PC-3 (cell line): ENCODE data around the gene PTPRD. TPM values are rescaled to one million over a fixed set of nuclear protein-coding genes. Genes with fewer than 3 reads are reported as not detected.

Experiments used
- ATAC-seq: fragments of 200-7000 bp; cut with Tn5 transposase; 2 replicates; pipeline ENCODE4 v1.9.1; 2020; ENCODE audit warnings: mild to moderate bottlenecking, moderate library complexity
- BruUV-seq: library from RNA; stranded (reverse); fragments of 400-500 nt; replicated peaks from 2 replicates; lab custom pipeline; 2021; lab: Mats Ljungman, UMichigan
- CTCF ChIA-PET: fragments of 300-600 bp; sonication (Branson Sonifier 250); formaldehyde crosslinking; loops from one replicate; lab custom pipeline; 2022; ENCODE audit warnings: antibody characterized with exemption; lab: Charles Lee
- POLR2A ChIA-PET: fragments of 300-600 bp; sonication (Branson Sonifier 250); formaldehyde crosslinking; loops from one replicate; lab custom pipeline; 2022; ENCODE audit warnings: antibody characterized with exemption; ENCODE audit not compliant: unreplicated experiment; lab: Charles Lee
- DNase-seq: peaks from one replicate; pipeline ENCODE4 v3.0.0-alpha.2; 2015
- H2AFZ ChIP-seq: fragments of 300-600 bp; sonication (generic); 2 replicates; pipeline ENCODE4 v1.6.0; 2016; ENCODE audit warnings: antibody characterized with exemption, low read length
- H3F3A ChIP-seq: fragments of 300-600 bp; sonication (generic); one replicate; pipeline ENCODE4 v1.6.0; 2017; ENCODE audit warnings: antibody characterized with exemption, low read length, control low read depth, mild to moderate bottlenecking; ENCODE audit not compliant: unreplicated experiment
- H3K27ac ChIP-seq: fragments of 300-600 bp; sonication (generic); 2 replicates; pipeline ENCODE4 v1.5.1; 2016; ENCODE audit warnings: mild to moderate bottlenecking, low read length
- H3K27me3 ChIP-seq: fragments of 300-600 bp; sonication (generic); 2 replicates; pipeline ENCODE4 v1.6.1; 2016; ENCODE audit warnings: low read length, mixed read lengths
- H3K36me3 ChIP-seq: fragments of 300-600 bp; sonication (generic); 2 replicates; pipeline ENCODE4 v1.6.1; 2016; ENCODE audit warnings: low read depth, mixed run types, low read length, mixed read lengths
- H3K4me1 ChIP-seq: fragments of 300-600 bp; sonication (generic); 2 replicates; pipeline ENCODE4 v1.5.1; 2016; ENCODE audit warnings: low read length; ENCODE audit not compliant: insufficient read depth
- H3K4me2 ChIP-seq: fragments of 300-600 bp; sonication (generic); 2 replicates; pipeline ENCODE4 v1.6.0; 2016; ENCODE audit warnings: low read length
- H3K4me3 ChIP-seq: fragments of 300-600 bp; sonication (generic); 2 replicates; pipeline ENCODE4 v1.5.1; 2016; ENCODE audit warnings: mild to moderate bottlenecking, low read length, mixed read lengths
- H3K79me2 ChIP-seq: fragments of 300-600 bp; sonication (generic); 2 replicates; pipeline ENCODE4 v1.6.1; 2017; ENCODE audit warnings: low read length, mixed read lengths
- H3K9ac ChIP-seq: fragments of 300-600 bp; sonication (generic); 2 replicates; pipeline ENCODE4 v1.6.0; 2016; ENCODE audit warnings: mild to moderate bottlenecking, low read length
- H3K9me2 ChIP-seq: fragments of 300-600 bp; sonication (generic); replicated peaks from 2 replicates; pipeline ENCODE4 v1.6.1; 2016; ENCODE audit warnings: mixed run types, low read length, mixed read lengths
- H3K9me3 ChIP-seq: fragments of 300-600 bp; sonication (generic); 2 replicates; pipeline ENCODE4 v1.6.1; 2016; ENCODE audit warnings: low read length, mixed read lengths
- H4K20me1 ChIP-seq: fragments of 300-600 bp; sonication (generic); 2 replicates; pipeline ENCODE4 v1.6.1; 2016; ENCODE audit warnings: low read length, mixed read lengths
- EZH2 ChIP-seq: fragments of 300-600 bp; sonication (generic); IDR thresholded peaks from one replicate; pipeline ENCODE4 v1.6.1; 2017; ENCODE audit warnings: antibody characterized with exemption, mild to moderate bottlenecking, low read length; ENCODE audit not compliant: unreplicated experiment
- EZH2phosphoT487 ChIP-seq: fragments of 300-600 bp; sonication (generic); IDR thresholded peaks from 2 replicates; pipeline ENCODE4 v1.6.1; 2018; ENCODE audit warnings: mild to moderate bottlenecking, antibody characterized with exemption, low read length, borderline replicate concordance
- intact Hi-C: fragments of 100-400 bp; cut with micrococcal nuclease; formaldehyde crosslinking; loops from 2 replicates; pipeline ENCODE4 v1.9.0; 2023
- total RNA-seq: library from RNA; depleted of rRNA; stranded (reverse); fragments of >200 nt; gene quantifications from 2 replicates; pipeline ENCODE4 v1.2.3, GENCODE V29; 2014
- TF ChIP-seq, protein P1 (sequence below): fragments of 300-600 bp; sonication (generic); conservative IDR thresholded peaks from 2 replicates; pipeline ENCODE4 v1.5.1; 2017; ENCODE audit warnings: antibody characterized with exemption, low read depth, mild to moderate bottlenecking, low read length

The PTPRD gene
- total RNA-seq, 1 experiment from 2014 or later = not detected

DNA sequence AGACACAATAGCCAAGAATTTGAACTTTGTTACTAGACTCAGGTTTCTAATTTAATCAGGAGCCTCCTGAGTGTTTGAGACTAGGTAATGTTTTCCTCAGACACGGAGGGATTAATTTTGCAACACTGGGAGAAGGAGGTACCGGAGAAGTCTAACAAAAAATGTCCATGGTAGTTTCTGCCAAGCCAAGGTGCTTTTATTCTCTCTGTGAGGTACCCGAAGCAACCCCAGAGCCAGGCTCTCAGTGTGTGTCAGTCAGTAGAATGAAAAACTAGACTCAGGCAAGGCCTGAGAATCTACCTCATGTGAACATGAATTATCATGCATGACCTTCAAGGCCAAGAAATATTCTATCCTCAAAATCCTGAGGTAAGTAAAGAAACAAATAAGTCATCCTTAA is 1832.4 kb downstream of the PTPRD start:
- no peaks in the 10 kb centered on the region for H3K9me2 ChIP-seq
- no peak overlapping the region for H2AFZ ChIP-seq
- no peaks in the 10 kb centered on the region for H4K20me1 ChIP-seq
- DNase-seq (no peak), ATAC-seq (no peak)
- intact Hi-C loops = no loop called here
- H3K9me3 ChIP-seq = no peaks in the 10 kb centered on the region
- no peaks in the 10 kb centered on the region for H3K27me3 ChIP-seq
- no peaks in the 10 kb centered on the region for H3F3A ChIP-seq
- no peaks in the 10 kb centered on the region for H3K79me2 ChIP-seq
- CTCF ChIA-PET = no interaction called here
- H3K36me3 ChIP-seq = no peaks in the 10 kb centered on the region
- H3K9ac ChIP-seq = no peak overlapping the region
- TF ChIP-seq EZH2 = no peak
- no peak for TF ChIP-seq EZH2phosphoT487
- TF ChIP-seq, protein P1, sequence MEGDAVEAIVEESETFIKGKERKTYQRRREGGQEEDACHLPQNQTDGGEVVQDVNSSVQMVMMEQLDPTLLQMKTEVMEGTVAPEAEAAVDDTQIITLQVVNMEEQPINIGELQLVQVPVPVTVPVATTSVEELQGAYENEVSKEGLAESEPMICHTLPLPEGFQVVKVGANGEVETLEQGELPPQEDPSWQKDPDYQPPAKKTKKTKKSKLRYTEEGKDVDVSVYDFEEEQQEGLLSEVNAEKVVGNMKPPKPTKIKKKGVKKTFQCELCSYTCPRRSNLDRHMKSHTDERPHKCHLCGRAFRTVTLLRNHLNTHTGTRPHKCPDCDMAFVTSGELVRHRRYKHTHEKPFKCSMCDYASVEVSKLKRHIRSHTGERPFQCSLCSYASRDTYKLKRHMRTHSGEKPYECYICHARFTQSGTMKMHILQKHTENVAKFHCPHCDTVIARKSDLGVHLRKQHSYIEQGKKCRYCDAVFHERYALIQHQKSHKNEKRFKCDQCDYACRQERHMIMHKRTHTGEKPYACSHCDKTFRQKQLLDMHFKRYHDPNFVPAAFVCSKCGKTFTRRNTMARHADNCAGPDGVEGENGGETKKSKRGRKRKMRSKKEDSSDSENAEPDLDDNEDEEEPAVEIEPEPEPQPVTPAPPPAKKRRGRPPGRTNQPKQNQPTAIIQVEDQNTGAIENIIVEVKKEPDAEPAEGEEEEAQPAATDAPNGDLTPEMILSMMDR = no peak
- no peaks in the 10 kb centered on the region for H3K4me1 ChIP-seq
- BruUV-seq = no TSS peak
- no peak overlapping the region for H3K4me3 ChIP-seq
- no peak overlapping the region for H3K27ac ChIP-seq
- POLR2A ChIA-PET = no interaction called here
- H3K4me2 ChIP-seq = no peak overlapping the region

GRCh38 chr9:8779478-8779877 is 1833.3 kb downstream of the PTPRD start:
- TF ChIP-seq EZH2 = no peak
- Histone ChIP-seq H3K9me3 (no peaks in the 10 kb centered on the region), H3K9ac (no peak overlapping the region), H3K36me3 (no peaks in the 10 kb centered on the region), H3K27ac (no peak overlapping the region), H3F3A (no peaks in the 10 kb centered on the region), H3K4me1 (no peaks in the 10 kb centered on the region), H3K27me3 (no peaks in the 10 kb centered on the region), H2AFZ (no peak overlapping the region), H3K79me2 (no peaks in the 10 kb centered on the region), H3K4me3 (no peak overlapping the region), H3K9me2 (no peaks in the 10 kb centered on the region), H4K20me1 (no peaks in the 10 kb centered on the region), H3K4me2 (no peak overlapping the region)
- ChIA-PET POLR2A (no interaction called here), CTCF (no interaction called here)
- intact Hi-C loops = no loop called here
- DNase-seq (no peak), ATAC-seq (no peak)
- BruUV-seq = no TSS peak

DNA sequence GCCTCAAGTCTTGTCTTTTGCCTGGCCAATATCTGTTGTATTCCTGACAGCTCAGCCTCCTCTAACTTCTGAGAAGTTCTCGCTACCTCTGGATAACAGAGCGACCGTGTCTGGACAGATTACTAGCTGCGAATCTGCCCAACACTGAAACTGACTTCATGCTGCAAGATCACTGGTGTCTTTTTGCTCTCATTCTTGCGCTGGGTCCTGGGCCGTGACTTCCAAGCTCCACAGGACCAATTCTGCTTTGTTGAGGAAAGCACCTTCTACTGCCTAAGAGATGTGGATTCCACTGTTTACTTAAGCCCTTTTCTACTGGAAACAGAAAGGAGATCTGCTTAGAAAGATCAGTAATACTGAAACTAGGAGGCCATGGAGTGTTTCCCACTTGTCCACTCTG is 1834.4 kb downstream of the PTPRD start:
- H3K9ac ChIP-seq = no peak overlapping the region
- no peak overlapping the region for H3K27ac ChIP-seq
- no peaks in the 10 kb centered on the region for H3F3A ChIP-seq
- ChIA-PET POLR2A (no interaction called here), CTCF (no interaction called here)
- TF ChIP-seq EZH2 (no peak), EZH2phosphoT487 (no peak)
- no peak overlapping the region for H3K4me3 ChIP-seq
- H3K9me2 ChIP-seq = no peaks in the 10 kb centered on the region
- intact Hi-C loops = no loop called here
- no TSS peak for BruUV-seq
- DNase-seq = no peak
- no peaks in the 10 kb centered on the region for H3K4me1 ChIP-seq
- no peak overlapping the region for H2AFZ ChIP-seq
- no peak overlapping the region for H3K4me2 ChIP-seq
- H3K79me2 ChIP-seq = no peaks in the 10 kb centered on the region
- no peaks in the 10 kb centered on the region for H4K20me1 ChIP-seq
- no peak for ATAC-seq
- no peaks in the 10 kb centered on the region for H3K27me3 ChIP-seq
- H3K9me3 ChIP-seq = no peaks in the 10 kb centered on the region
- H3K36me3 ChIP-seq = no peaks in the 10 kb centered on the region

DNA sequence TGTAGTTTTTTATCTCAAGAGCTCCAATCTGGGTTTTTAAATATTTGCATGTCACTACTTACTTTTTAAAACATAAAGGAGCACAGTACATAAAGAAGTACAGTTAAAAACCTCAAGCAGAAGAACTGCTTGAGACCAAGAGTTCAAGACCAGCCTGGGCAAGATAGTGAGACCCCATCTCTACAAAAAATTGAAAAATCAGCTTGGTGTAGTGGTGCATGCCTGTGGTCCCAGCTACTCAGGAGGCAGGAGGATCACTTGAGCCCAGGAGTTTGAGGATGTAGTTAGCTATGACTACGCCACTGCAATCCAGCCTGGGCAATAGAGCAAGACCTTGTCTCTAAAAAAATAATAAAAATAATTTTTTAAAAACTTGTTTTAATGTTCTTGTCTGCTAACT is 1840.5 kb downstream of the PTPRD start:
- Histone ChIP-seq H3K27ac (no peak overlapping the region), H3F3A (no peaks in the 10 kb centered on the region), H2AFZ (no peak overlapping the region), H3K9ac (no peak overlapping the region), H3K4me2 (no peak overlapping the region), H3K27me3 (no peaks in the 10 kb centered on the region), H3K79me2 (no peaks in the 10 kb centered on the region), H4K20me1 (no peaks in the 10 kb centered on the region), H3K9me3 (no peaks in the 10 kb centered on the region), H3K4me1 (no peaks in the 10 kb centered on the region), H3K36me3 (no peaks in the 10 kb centered on the region), H3K9me2 (no peaks in the 10 kb centered on the region), H3K4me3 (no peak overlapping the region)
- ATAC-seq (no peak), DNase-seq (no peak)
- TF ChIP-seq EZH2 = no peak
- intact Hi-C loops = no loop called here
- ChIA-PET CTCF (no interaction called here), POLR2A (no interaction called here)
- no TSS peak for BruUV-seq
